ENCODE data around the gene GRIA3.

GRIA3 gene

GRCh38 chrX:123159403-123159802, 24.7 kb upstream of the GRIA3 start:
- TF ChIP-seq, protein P1, sequence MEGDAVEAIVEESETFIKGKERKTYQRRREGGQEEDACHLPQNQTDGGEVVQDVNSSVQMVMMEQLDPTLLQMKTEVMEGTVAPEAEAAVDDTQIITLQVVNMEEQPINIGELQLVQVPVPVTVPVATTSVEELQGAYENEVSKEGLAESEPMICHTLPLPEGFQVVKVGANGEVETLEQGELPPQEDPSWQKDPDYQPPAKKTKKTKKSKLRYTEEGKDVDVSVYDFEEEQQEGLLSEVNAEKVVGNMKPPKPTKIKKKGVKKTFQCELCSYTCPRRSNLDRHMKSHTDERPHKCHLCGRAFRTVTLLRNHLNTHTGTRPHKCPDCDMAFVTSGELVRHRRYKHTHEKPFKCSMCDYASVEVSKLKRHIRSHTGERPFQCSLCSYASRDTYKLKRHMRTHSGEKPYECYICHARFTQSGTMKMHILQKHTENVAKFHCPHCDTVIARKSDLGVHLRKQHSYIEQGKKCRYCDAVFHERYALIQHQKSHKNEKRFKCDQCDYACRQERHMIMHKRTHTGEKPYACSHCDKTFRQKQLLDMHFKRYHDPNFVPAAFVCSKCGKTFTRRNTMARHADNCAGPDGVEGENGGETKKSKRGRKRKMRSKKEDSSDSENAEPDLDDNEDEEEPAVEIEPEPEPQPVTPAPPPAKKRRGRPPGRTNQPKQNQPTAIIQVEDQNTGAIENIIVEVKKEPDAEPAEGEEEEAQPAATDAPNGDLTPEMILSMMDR (IDR thresholded peaks at IDR 0.05; ENCODE audit: low read length, missing control alignments): no peak
- H3K4me3 ChIP-seq (replicated peaks; ENCODE audit: low read depth, low read length): no peak overlapping the region
- no peak for DNase-seq (ENCODE audit: low read depth)

- no peak for DNase-seq (ENCODE audit: low read depth)
- TF ChIP-seq, protein P1 (IDR thresholded peaks at IDR 0.05; ENCODE audit: low read length, missing control alignments): no peak
- H3K4me3 ChIP-seq (replicated peaks; ENCODE audit: low read depth, low read length): no peak overlapping the region
Observed at GRCh38 chrX:123167621-123168020, 16.5 kb upstream of the GRIA3 start.

GRCh38 chrX:123169247-123169901, 14.7 kb upstream of the GRIA3 start:
- DNase-seq (ENCODE audit: low read depth): no peak
- TF ChIP-seq, protein P1 (IDR thresholded peaks at IDR 0.05; ENCODE audit: low read length, missing control alignments): no peak
- H3K4me3 ChIP-seq (replicated peaks; ENCODE audit: low read depth, low read length): no peak overlapping the region

GRCh38 chrX:123170546-123170945, 13.5 kb upstream of the GRIA3 start:
- DNase-seq (ENCODE audit: low read depth): no peak
- TF ChIP-seq, protein P1 (IDR thresholded peaks at IDR 0.05; ENCODE audit: low read length, missing control alignments): no peak
- no peak overlapping the region for H3K4me3 ChIP-seq (replicated peaks; ENCODE audit: low read depth, low read length)

DNA sequence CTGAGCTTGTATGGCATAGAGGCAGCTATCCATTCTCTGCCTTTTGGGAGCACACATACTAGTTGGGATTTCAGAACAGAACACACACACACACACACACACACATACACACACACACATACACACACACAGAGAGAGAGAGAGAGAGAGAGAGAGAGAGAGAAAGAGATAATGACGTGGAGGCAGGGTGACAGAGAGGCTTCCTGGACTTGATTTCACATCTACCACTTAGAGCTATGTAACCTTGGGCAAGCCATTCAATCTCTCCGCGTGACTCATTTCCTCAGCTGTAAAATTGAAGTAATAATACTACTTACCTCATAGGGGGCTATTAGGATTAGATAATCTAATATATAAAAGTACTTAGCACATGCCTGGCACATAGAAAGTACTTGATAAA, 12.3 kb upstream of the GRIA3 start:
- H3K4me3 ChIP-seq (replicated peaks; ENCODE audit: low read depth, low read length): no peak overlapping the region
- peak; percentile 66 for DNase-seq (ENCODE audit: low read depth)
- TF ChIP-seq, protein P1 (IDR thresholded peaks at IDR 0.05; ENCODE audit: low read length, missing control alignments): no peak

DNA sequence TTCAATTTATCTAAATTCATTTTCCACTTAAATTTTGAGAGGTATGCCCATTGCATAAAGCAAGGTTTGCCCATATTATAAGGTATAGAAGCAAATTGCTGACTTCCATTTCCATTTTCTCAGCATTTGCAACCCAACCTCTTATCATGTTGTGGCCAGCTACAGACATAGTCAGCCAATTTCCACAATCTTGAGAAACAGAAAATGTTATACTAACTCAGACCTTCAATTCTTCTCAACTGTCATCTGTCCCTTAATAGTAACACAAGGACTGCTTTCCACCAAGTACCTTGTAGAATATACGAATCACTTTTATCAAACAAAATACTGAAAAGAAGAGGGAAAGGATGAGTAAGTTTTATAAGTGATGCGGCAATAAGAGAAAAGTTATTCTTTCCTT, 11.2 kb upstream of the GRIA3 start:
- H3K4me3 ChIP-seq (replicated peaks; ENCODE audit: low read depth, low read length): no peak overlapping the region
- TF ChIP-seq, protein P1 (IDR thresholded peaks at IDR 0.05; ENCODE audit: low read length, missing control alignments): no peak
- DNase-seq (ENCODE audit: low read depth): no peak

DNA sequence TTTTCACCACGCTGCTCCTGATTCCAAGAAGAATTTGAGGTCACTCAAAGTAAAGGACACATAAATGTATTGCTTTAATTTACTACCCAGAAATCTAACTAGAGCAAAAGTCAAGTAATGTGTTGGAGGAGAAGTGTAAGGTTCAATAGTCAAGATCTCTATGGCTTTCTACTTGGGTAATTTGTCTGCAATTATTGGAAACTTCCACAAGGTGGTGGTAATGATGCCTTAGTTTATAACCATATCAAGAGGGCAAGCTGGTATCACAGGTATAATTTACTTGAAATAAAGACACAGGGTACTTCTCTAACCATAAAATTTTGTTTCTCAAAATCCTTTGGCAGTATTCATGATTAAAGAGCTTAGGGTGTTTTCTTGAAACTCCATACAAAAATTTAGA, 10.2 kb upstream of the GRIA3 start:
- TF ChIP-seq, protein P1 (IDR thresholded peaks at IDR 0.05; ENCODE audit: low read length, missing control alignments): peak; percentile 5
- H3K4me3 ChIP-seq (replicated peaks; ENCODE audit: low read depth, low read length): no peak overlapping the region
- no peak for DNase-seq (ENCODE audit: low read depth)
